ENCODE data around the gene MLXIP. TPM values are rescaled to one million over a fixed set of nuclear protein-coding genes. Genes with fewer than 3 reads are reported as not detected.
A peak's percentile ranks its signal among the peaks of the same experiment; 100 is the strongest.

MLXIP gene
- total and polyA plus RNA-seq, 2 of the 13 experiments (the other 11 are each of a cell fraction or from before 2014, with no cell fraction given), result 5.3 to 6.7 TPM

- no peak for TF ChIP-seq REL (CRISPR knock-in tag; conservative IDR thresholded peaks at IDR 0.05)
Measured at GRCh38 chr12:122030424-122031035, 48.0 kb upstream of the MLXIP start (continued).

GRCh38 chr12:122031342-122032216 is 47.0 kb upstream of the MLXIP start:
- Histone ChIP-seq H3K27ac (ENCODE audit: extremely low read length, insufficient read depth, low read length) (no peak overlapping the region), H3K9me3 (ENCODE audit: low read length) (no peaks in the 10 kb centered on the region), H4K20me1 (ENCODE audit: insufficient read depth, low read length) (0 out of 2 replicates have a peak, but pooled peaks cover 3% of the 10 kb centered on the region), H3K4me1 (ENCODE audit: insufficient read depth, low read length) (peaks cover 20% of the 10 kb centered on the region), H3K4me2 (ENCODE audit: low read depth, low read length) (no peak overlapping the region), H2AFZ (ENCODE audit: low read length) (no peak overlapping the region), H3K9ac (ENCODE audit: insufficient read depth, low read depth, low read length) (no peak overlapping the region), H3K4me3 (replicated peaks in 1 of 3; ENCODE audit: insufficient read depth in 1 of 3, low read depth in 2 of 3, low read length in 3 of 3) (no peak overlapping the region), H3K36me3 (replicated peaks in 1 of 2; ENCODE audit: control insufficient read depth in 1 of 2, insufficient read depth in 2 of 2, low read length in 2 of 2) (peaks cover 3 to 17% of the 10 kb centered on the region in 2 experiments; a peak in 4 of 5 replicates), H3K27me3 (ENCODE audit: control insufficient read depth in 1 of 2, insufficient read depth in 2 of 2, low read length in 2 of 2) (no peaks in the 10 kb centered on the region), H3K79me2 (ENCODE audit: insufficient read depth, low read length) (peaks cover 8% of the 10 kb centered on the region)
- WGBS (ENCODE audit: low lambda C conversion rate), result 70% methylated on average over 18 of the region's 21 CpGs
- POLR2A ChIA-PET, result no interaction called here
- ATAC-seq (peak; percentile 89), DNase-seq (ENCODE audit: low spot score) (no peak), FAIRE-seq (no peak)
- intact Hi-C loops (cut with micrococcal nuclease; ENCODE audit: unreplicated experiment), result no loop called here
- CTCF ChIA-PET (ENCODE audit: low intra/inter-chr PET ratio, low total read pairs), result interaction anchor here (0.9 kb wide), 1 partner anchor 92 kb away, joined by 4 read pairs; no protein-coding TSS in a partner anchor
- in situ Hi-C loops (cut with HindIII; ENCODE audit: extremely low pct_ligation_motif_present, low pct_unique_long_range_greater_than_20kb), result no loop called here
- BruUV-seq (replicated peaks), result no TSS peak
- no peak for TF ChIP-seq ATF7-NPFF (CRISPR knock-in tag; IDR thresholded peaks at IDR 0.05; ENCODE audit: low read depth)
- TF ChIP-seq ZNF33A (CRISPR knock-in tag; IDR thresholded peaks at IDR 0.05; ENCODE audit: borderline replicate concordance), result no peak
- peak; percentile 53 for TF ChIP-seq STAG1 (CRISPR knock-in tag; IDR thresholded peaks at IDR 0.05)
- TF ChIP-seq CTCF (CRISPR knock-in tag; IDR thresholded peaks at IDR 0.05), result peak; percentile 71
- no peak for TF ChIP-seq ZNF563 (CRISPR knock-in tag; IDR thresholded peaks at IDR 0.05)
- TF ChIP-seq U2AF2 (IDR thresholded peaks at IDR 0.05; ENCODE audit: low read depth, low read length), result no peak
- no peak for TF ChIP-seq ZFP82 (CRISPR knock-in tag; IDR thresholded peaks at IDR 0.05; ENCODE audit: borderline replicate concordance)
- TF ChIP-seq ZBTB33 (CRISPR knock-in tag; IDR thresholded peaks at IDR 0.05), result peak; percentile 55; the same call in 1 of the 2 replicates
- TF ChIP-seq RAD21 (CRISPR knock-in tag; IDR thresholded peaks at IDR 0.05), result 0 out of 2 replicates have a peak, but pooled peaks have one; percentile 33
- peak; percentile 52 for TF ChIP-seq XRCC5 (optimal IDR thresholded peaks at IDR 0.05; ENCODE audit: low read length)
- TF ChIP-seq ZNF800 (CRISPR knock-in tag; IDR thresholded peaks at IDR 0.05), result no peak
